Adipocyte (in vitro differentiated cells): ENCODE data around the gene CALHM1.
A peak's percentile ranks its signal among the peaks of the same experiment; 100 is the strongest.

ENCODE experiments used
- DNase-seq: peaks from one replicate; pipeline ENCODE4 v3.0.0-alpha.2; 2015; ENCODE audit warnings: low read depth
- H3K27me3 ChIP-seq: replicated peaks from 2 replicates; pipeline ENCODE4 v1.7.0; 2013; ENCODE audit warnings: mild to moderate bottlenecking, low read length, moderate library complexity; ENCODE audit not compliant: control insufficient read depth, insufficient read depth
- H3K36me3 ChIP-seq: 2 replicates; pipeline ENCODE4 v1.7.0; 2013; ENCODE audit warnings: low read length, mild to moderate bottlenecking, moderate library complexity; ENCODE audit not compliant: control insufficient read depth, insufficient read depth, severe bottlenecking
- H3K4me1 ChIP-seq: 2 replicates; pipeline ENCODE4 v1.7.0; 2013; ENCODE audit warnings: mild to moderate bottlenecking, low read length, moderate library complexity; ENCODE audit not compliant: control insufficient read depth, insufficient read depth
- H3K4me3 ChIP-seq: 2 replicates; pipeline ENCODE4 v1.7.0; 2013; ENCODE audit warnings: mild to moderate bottlenecking, low read length, moderate library complexity
- H3K9ac ChIP-seq: 2 replicates; pipeline ENCODE4 v1.7.0; 2013; ENCODE audit warnings: mild to moderate bottlenecking, low read length, moderate library complexity
- H3K9me3 ChIP-seq: 2 replicates; pipeline ENCODE4 v1.7.0; 2013; ENCODE audit warnings: mild to moderate bottlenecking, low read length, moderate library complexity; ENCODE audit not compliant: control insufficient read depth

Gene CALHM1

GRCh38 chr10:103451831-103452505, 6.7 kb downstream of the CALHM1 start, which contains the start of gene CALHM2:
TSS of gene CALHM2 (minus strand) at chr10:103452370. CDS start at chr10:103449941, 2,429 bp downstream.
- Histone ChIP-seq H3K4me1 (peaks cover 43% of the 10 kb centered on the region), H3K27me3 (no peaks in the 10 kb centered on the region), H3K4me3 (peak within 1 kb of the TSS; percentile 93), H3K9me3 (no peaks in the 10 kb centered on the region), H3K9ac (peak within 1 kb of the TSS; percentile 98), H3K36me3 (peaks cover 23% of the 10 kb centered on the region)
- DNase-seq = peak; percentile 84

GRCh38 chr10:103451091-103451813, 7.4 kb downstream of the CALHM1 start:
- no peaks in the 10 kb centered on the region for H3K27me3 ChIP-seq
- peak; percentile 71 for DNase-seq
- H3K4me3 ChIP-seq = peak overlapping the region; percentile 93
- H3K36me3 ChIP-seq = peaks cover 29% of the 10 kb centered on the region
- peak overlapping the region; percentile 98 for H3K9ac ChIP-seq
- H3K4me1 ChIP-seq = peaks cover 50% of the 10 kb centered on the region
- no peaks in the 10 kb centered on the region for H3K9me3 ChIP-seq

GRCh38 chr10:103450201-103450695, 8.5 kb downstream of the CALHM1 start:
- Histone ChIP-seq H3K36me3 (peaks cover 35% of the 10 kb centered on the region), H3K9ac (peak overlapping the region; percentile 98), H3K27me3 (no peaks in the 10 kb centered on the region), H3K4me1 (peaks cover 60% of the 10 kb centered on the region), H3K9me3 (no peaks in the 10 kb centered on the region), H3K4me3 (peak overlapping the region; percentile 93)
- DNase-seq = no peak

- Histone ChIP-seq H3K9ac (peak overlapping the region; percentile 98), H3K27me3 (no peaks in the 10 kb centered on the region), H3K4me1 (peaks cover 60% of the 10 kb centered on the region), H3K4me3 (peak overlapping the region; percentile 93), H3K9me3 (no peaks in the 10 kb centered on the region), H3K36me3 (peaks cover 43% of the 10 kb centered on the region)
- no peak for DNase-seq
These were observed 9.2 kb downstream of the CALHM1 start for GRCh38 chr10:103449208-103450144.

GRCh38 chr10:103448746-103449145, 10.0 kb downstream of the CALHM1 start:
- DNase-seq = peak; percentile 83
- peak overlapping the region; percentile 98 for H3K9ac ChIP-seq
- peaks cover 50% of the 10 kb centered on the region for H3K36me3 ChIP-seq

GRCh38 chr10:103447187-103447586, 11.5 kb downstream of the CALHM1 start:
- no peak overlapping the region for H3K4me3 ChIP-seq
- H3K9ac ChIP-seq = peak overlapping the region; percentile 76
- H3K27me3 ChIP-seq = no peaks in the 10 kb centered on the region
- peaks cover 66% of the 10 kb centered on the region for H3K36me3 ChIP-seq
- peaks cover 62% of the 10 kb centered on the region for H3K4me1 ChIP-seq
- no peaks in the 10 kb centered on the region for H3K9me3 ChIP-seq
- DNase-seq = no peak

More at GRCh38 chr10:103448746-103449145, 10.0 kb downstream of the CALHM1 start:
- no peaks in the 10 kb centered on the region for H3K27me3 ChIP-seq
- no peaks in the 10 kb centered on the region for H3K9me3 ChIP-seq
- peaks cover 60% of the 10 kb centered on the region for H3K4me1 ChIP-seq
- H3K4me3 ChIP-seq = peak overlapping the region; percentile 93

GRCh38 chr10:103445767-103446567, 12.7 kb downstream of the CALHM1 start:
- DNase-seq = peak; percentile 21
- Histone ChIP-seq H3K9ac (peak overlapping the region; percentile 76), H3K9me3 (no peaks in the 10 kb centered on the region), H3K27me3 (no peaks in the 10 kb centered on the region), H3K4me3 (no peak overlapping the region), H3K4me1 (peaks cover 73% of the 10 kb centered on the region), H3K36me3 (peaks cover 69% of the 10 kb centered on the region)

- Histone ChIP-seq H3K9me3 (no peaks in the 10 kb centered on the region), H3K9ac (peak overlapping the region; percentile 61), H3K4me1 (peaks cover 71% of the 10 kb centered on the region), H3K4me3 (no peak overlapping the region), H3K27me3 (no peaks in the 10 kb centered on the region), H3K36me3 (peaks cover 72% of the 10 kb centered on the region)
- no peak for DNase-seq
These were observed 13.3 kb downstream of the CALHM1 start for GRCh38 chr10:103445366-103445765.

GRCh38 chr10:103444478-103444877, 14.2 kb downstream of the CALHM1 start:
- H3K9ac ChIP-seq = no peak overlapping the region
- no peak overlapping the region for H3K4me3 ChIP-seq
- H3K4me1 ChIP-seq = peaks cover 63% of the 10 kb centered on the region
- H3K9me3 ChIP-seq = no peaks in the 10 kb centered on the region
- no peaks in the 10 kb centered on the region for H3K27me3 ChIP-seq
- DNase-seq = no peak
- H3K36me3 ChIP-seq = peaks cover 72% of the 10 kb centered on the region

- Histone ChIP-seq H3K36me3 (peaks cover 77% of the 10 kb centered on the region), H3K4me3 (no peak overlapping the region), H3K27me3 (no peaks in the 10 kb centered on the region), H3K4me1 (peaks cover 55% of the 10 kb centered on the region), H3K9ac (peak overlapping the region; percentile 39), H3K9me3 (no peaks in the 10 kb centered on the region)
- DNase-seq = no peak
These were observed 15.1 kb downstream of the CALHM1 start for GRCh38 chr10:103443475-103444185.
